Lower leg skin (tissue), 4 donors: Measurements from ENCODE around the gene CDC6. TPM values are rescaled to one million over a fixed set of nuclear protein-coding genes. Genes with fewer than 3 reads are reported as not detected.
A peak's percentile ranks its signal among the peaks of the same experiment; 100 is the strongest.

ENCODE experiments used
- DNase-seq, 2 donors: peaks; one replicate each; pipeline ENCODE4 v3.0.0-alpha.2; 2019; ENCODE audit warnings: low spot score in 2 of 2
- H3K4me3 ChIP-seq: fragments of 200-600 bp; sonication (generic); 2 replicates; pipeline ENCODE4 v1.5.1; 2017; ENCODE audit warnings: mild to moderate bottlenecking, low read depth; ENCODE audit not compliant: poor library complexity, severe bottlenecking
- CTCF ChIP-seq, 3 donors: fragments of 450-650 bp; IDR thresholded peaks; one replicate each; pipeline ENCODE4 v1.5.1; 2016; ENCODE audit warnings: antibody characterized with exemption in 3 of 3, mild to moderate bottlenecking in 3 of 3, moderate library complexity in 2 of 3
- POLR2A ChIP-seq, 2 donors: fragments of 450-650 bp; IDR thresholded peaks; one replicate each; pipeline ENCODE4 v1.6.1; 2016 to 2017; ENCODE audit warnings: antibody characterized with exemption in 2 of 2, mild to moderate bottlenecking in 1 of 2, moderate library complexity in 1 of 2
- WGBS, 2 donors: methylation state at CpG; one replicate each; pipeline ENCODE4 v1.1.5; 2018; 5-methylcytosine and 5-hydroxymethylcytosine counted together
- intact Hi-C: fragments of 100-400 bp; cut with DNase I; formaldehyde crosslinking; loops from one replicate; pipeline ENCODE4 v1.15.0; 2023; ENCODE audit warnings: low total_unique reads
- total RNA-seq, 4 donors: library from RNA; depleted of rRNA; stranded (reverse); fragments of >200 nt; gene quantifications; one replicate each; pipeline ENCODE4 v1.1.0, GENCODE V29; 2016

CDC6 gene
- total RNA-seq, result 1 to 10 TPM in 2 of 4 donors, under 1 TPM in 2; 0.42 to 1.6 (median 1.0) TPM

- TF ChIP-seq CTCF (IDR thresholded peaks at IDR 0.05) (peak in 1 of 3 donors; percentile 62), POLR2A (IDR thresholded peaks at IDR 0.05) (no peak)
- intact Hi-C loops, result no loop called here
Measured at GRCh38 chr17:40287494-40288369, at the start of gene CDC6. Gene CDC6, plus strand, starts transcription at chr17:40287879. Its CDS starts 1,542 bp downstream, at chr17:40289421.

GRCh38 chr17:40241252-40241834, 46.3 kb upstream of the CDC6 start:
- no peak for DNase-seq
- H3K4me3 ChIP-seq, result no peak overlapping the region
- intact Hi-C loops, result no loop called here
- no peak for TF ChIP-seq POLR2A (IDR thresholded peaks at IDR 0.05)
- TF ChIP-seq CTCF (IDR thresholded peaks at IDR 0.05), result no peak
- 51 to 63% methylated on average over 4 of the region's 4 CpGs for WGBS, 2 donors

More at GRCh38 chr17:40287494-40288369, at the start of gene CDC6:
- peak within 1 kb of the TSS; percentile 39 for H3K4me3 ChIP-seq
- 0 to 1% methylated on average over 28 to 46 of the region's 47 CpGs for WGBS, 2 donors
- peak; percentile 99 to 100 for DNase-seq

GRCh38 chr17:40242774-40243173, 44.9 kb upstream of the CDC6 start:
- no peak overlapping the region for H3K4me3 ChIP-seq
- DNase-seq, result no peak
- TF ChIP-seq POLR2A (IDR thresholded peaks at IDR 0.05), result no peak
- no peak for TF ChIP-seq CTCF (IDR thresholded peaks at IDR 0.05)
- intact Hi-C loops, result no loop called here
- WGBS, 2 donors, result 38 to 50% methylated on average over 3 of the region's 3 CpGs

- 31 to 48% methylated on average over 3 of the region's 3 CpGs for WGBS, 2 donors
- intact Hi-C loops, result no loop called here
- no peak overlapping the region for H3K4me3 ChIP-seq
Measured at GRCh38 chr17:40243761-40244160, 43.9 kb upstream of the CDC6 start.

GRCh38 chr17:40244255-40244654, 43.4 kb upstream of the CDC6 start:
- intact Hi-C loops, result no loop called here
- no peak for TF ChIP-seq CTCF (IDR thresholded peaks at IDR 0.05)
- TF ChIP-seq POLR2A (IDR thresholded peaks at IDR 0.05), result no peak
- 67 to 72% methylated on average over 4 of the region's 4 CpGs for WGBS, 2 donors
- no peak for DNase-seq
- H3K4me3 ChIP-seq, result no peak overlapping the region

More at GRCh38 chr17:40243761-40244160, 43.9 kb upstream of the CDC6 start:
- TF ChIP-seq POLR2A (IDR thresholded peaks at IDR 0.05) (no peak), CTCF (IDR thresholded peaks at IDR 0.05) (no peak)
- no peak for DNase-seq
